Measurements from ENCODE around the gene ZNF568.

The ZNF568 gene

GRCh38 chr19:37012093-37012745, 96.1 kb downstream of the ZNF568 start:
- Histone ChIP-seq H3K4me2 (ENCODE audit: low read length) (no peak overlapping the region), H3K27ac (ENCODE audit: low read length) (no peak overlapping the region), H3K4me1 (ENCODE audit: low read length) (no peaks in the 10 kb centered on the region), H4K20me1 (ENCODE audit: insufficient read depth, low read length) (no peaks in the 10 kb centered on the region), H3K79me2 (ENCODE audit: low read length) (no peaks in the 10 kb centered on the region), H3K9ac (ENCODE audit: low read length) (no peak overlapping the region), H3K27me3 (ENCODE audit: low read depth, low read length) (no peaks in the 10 kb centered on the region), H3K36me3 (replicated peaks; ENCODE audit: low read depth, low read length) (no peaks in the 10 kb centered on the region), H2AFZ (ENCODE audit: low read depth, low read length) (no peak overlapping the region), H3K4me3 (ENCODE audit: low read length) (no peak overlapping the region), H3K9me3 (ENCODE audit: insufficient read depth, low read length) (peaks cover 34% of the 10 kb centered on the region)
- no peak for TF ChIP-seq EZH2phosphoT487 (IDR thresholded peaks at IDR 0.05; ENCODE audit: low read depth)

GRCh38 chr19:37014456-37014855, 98.3 kb downstream of the ZNF568 start:
- no peak overlapping the region for H3K9ac ChIP-seq (ENCODE audit: low read length)
- no peak overlapping the region for H3K27ac ChIP-seq (ENCODE audit: low read length)
- H3K4me2 ChIP-seq (ENCODE audit: low read length) = no peak overlapping the region
- no peaks in the 10 kb centered on the region for H4K20me1 ChIP-seq (ENCODE audit: insufficient read depth, low read length)
- no peak overlapping the region for H2AFZ ChIP-seq (ENCODE audit: low read depth, low read length)
- H3K79me2 ChIP-seq (ENCODE audit: low read length) = no peaks in the 10 kb centered on the region
- H3K9me3 ChIP-seq (ENCODE audit: insufficient read depth, low read length) = peaks cover 42% of the 10 kb centered on the region
- no peaks in the 10 kb centered on the region for H3K27me3 ChIP-seq (ENCODE audit: low read depth, low read length)
- no peaks in the 10 kb centered on the region for H3K4me1 ChIP-seq (ENCODE audit: low read length)
- TF ChIP-seq EZH2phosphoT487 (IDR thresholded peaks at IDR 0.05; ENCODE audit: low read depth) (no peak), CTCF (IDR thresholded peaks at IDR 0.05; ENCODE audit: low read depth, low read length) (no peak)
- H3K36me3 ChIP-seq (replicated peaks; ENCODE audit: low read depth, low read length) = no peaks in the 10 kb centered on the region
- H3K4me3 ChIP-seq (ENCODE audit: low read length) = no peak overlapping the region

- Histone ChIP-seq H3K79me2 (ENCODE audit: low read length) (no peaks in the 10 kb centered on the region), H2AFZ (ENCODE audit: low read depth, low read length) (no peak overlapping the region), H3K9me3 (ENCODE audit: insufficient read depth, low read length) (no peaks in the 10 kb centered on the region), H3K4me2 (ENCODE audit: low read length) (no peak overlapping the region), H3K27me3 (ENCODE audit: low read depth, low read length) (no peaks in the 10 kb centered on the region), H4K20me1 (ENCODE audit: insufficient read depth, low read length) (no peaks in the 10 kb centered on the region), H3K4me3 (ENCODE audit: low read length) (no peak overlapping the region), H3K9ac (ENCODE audit: low read length) (no peak overlapping the region), H3K4me1 (ENCODE audit: low read length) (no peaks in the 10 kb centered on the region), H3K36me3 (replicated peaks; ENCODE audit: low read depth, low read length) (no peaks in the 10 kb centered on the region), H3K27ac (ENCODE audit: low read length) (no peak overlapping the region)
- TF ChIP-seq CTCF (IDR thresholded peaks at IDR 0.05; ENCODE audit: low read depth, low read length) (no peak), EZH2phosphoT487 (IDR thresholded peaks at IDR 0.05; ENCODE audit: low read depth) (no peak)
These were observed 129.0 kb downstream of the ZNF568 start for GRCh38 chr19:37045140-37045539.

All from OCI-LY3 (cell line).